Endothelial cell of umbilical vein (primary cell): ENCODE measurements around the gene RIPK4. TPM values are rescaled to one million over a fixed set of nuclear protein-coding genes. Genes with fewer than 3 reads are reported as not detected.

Experiments
- BruUV-seq: library from RNA; stranded (reverse); fragments of 400-500 nt; replicated peaks from 2 replicates; lab custom pipeline; 2021; lab: Mats Ljungman, UMichigan
- CTCF ChIA-PET: fragments of 300-600, 350-600 bp; sonication (Branson Sonifier 250); formaldehyde crosslinking; loops from one replicate; lab custom pipeline; 2021; ENCODE audit warnings: antibody characterized with exemption, inconsistent platforms; lab: Charles Lee
- POLR2A ChIA-PET: fragments of 300-600, 350-600 bp; sonication (Branson Sonifier 250); formaldehyde crosslinking; loops from one replicate; lab custom pipeline; 2021; ENCODE audit warnings: antibody characterized with exemption, inconsistent platforms; lab: Charles Lee
- DNase-seq: peaks from one replicate; pipeline ENCODE4 v3.0.0-alpha.2; 2011; ENCODE audit warnings: low read depth, low spot score
- FAIRE-seq: peaks from 2 replicates; lab custom pipeline; 2011; peaks lifted over from hg19 to GRCh38; lab: Jason Lieb, UNC
- H2AFZ ChIP-seq: 2 replicates; pipeline ENCODE4 v1.6.0; 2012; ENCODE audit warnings: low read depth, low read length, control low read depth, inconsistent platforms
- H3K27ac ChIP-seq: 2 replicates; pipeline ENCODE4 v1.5.1; 2011; ENCODE audit warnings: low read depth, mild to moderate bottlenecking, control low read depth, low read length, moderate library complexity; ENCODE audit not compliant: insufficient read depth
- H3K27me3 ChIP-seq, 2 experiments: 2 replicates each; pipeline versions ENCODE4 v1.6.0 to v1.6.1; 2011; ENCODE audit warnings: low read length in 2 of 2, mixed read lengths in 1 of 2; ENCODE audit not compliant: control insufficient read depth in 2 of 2, insufficient read depth in 2 of 2
- H3K36me3 ChIP-seq, 2 experiments: 2 replicates in 1 of 2; 3 replicates in 1 of 2; pipeline ENCODE4 v1.5.1; 2011; ENCODE audit warnings: low read length in 2 of 2, mild to moderate bottlenecking in 1 of 2, moderate library complexity in 1 of 2; ENCODE audit not compliant: control insufficient read depth in 2 of 2, insufficient read depth in 2 of 2; ENCODE audit errors: extremely low read depth in 1 of 2
- H3K4me1 ChIP-seq: 3 replicates; pipeline ENCODE4 v1.5.1; 2011; ENCODE audit warnings: mild to moderate bottlenecking, low read length; ENCODE audit not compliant: control insufficient read depth, insufficient read depth; ENCODE audit errors: extremely low read depth
- H3K4me2 ChIP-seq: 2 replicates; pipeline ENCODE4 v1.6.1; 2011; ENCODE audit warnings: low read length, control low read depth, mixed read lengths; ENCODE audit not compliant: insufficient read depth
- H3K4me3 ChIP-seq, 3 experiments: fragments of 200-600 bp in 1 of 3; sonication (generic), shearing (Covaris generic) in 1 of 3; replicated peaks in 1 of 3; 2 replicates each; pipeline ENCODE4 v1.5.1; 2011 to 2016; ENCODE audit warnings: control low read depth in 3 of 3, low read length in 3 of 3, mild to moderate bottlenecking in 2 of 3, inconsistent platforms in 1 of 3, low read depth in 1 of 3, moderate library complexity in 1 of 3; ENCODE audit not compliant: insufficient read depth in 1 of 3
- H3K79me2 ChIP-seq: 2 replicates; pipeline ENCODE4 v1.6.0; 2012; ENCODE audit warnings: low read length, inconsistent platforms; ENCODE audit not compliant: control insufficient read depth, insufficient read depth
- H3K9ac ChIP-seq: replicated peaks from 2 replicates; pipeline ENCODE3; 2011; ENCODE audit warnings: low read length, control low read depth; ENCODE audit not compliant: insufficient read depth; ENCODE audit errors: extremely low read depth
- H3K9me1 ChIP-seq: replicated peaks from 3 replicates; pipeline ENCODE4 v1.6.0; 2011; ENCODE audit warnings: mild to moderate bottlenecking, low read length; ENCODE audit not compliant: control insufficient read depth, insufficient read depth; ENCODE audit errors: extremely low read depth
- H3K9me3 ChIP-seq: replicated peaks from 2 replicates; pipeline ENCODE4 v1.5.1; 2012; ENCODE audit warnings: low read length, inconsistent platforms; ENCODE audit not compliant: control insufficient read depth, insufficient read depth
- H4K20me1 ChIP-seq: replicated peaks from 2 replicates; pipeline ENCODE3; 2011; ENCODE audit warnings: mild to moderate bottlenecking, low read length; ENCODE audit not compliant: control insufficient read depth, insufficient read depth; ENCODE audit errors: extremely low read depth
- CTCF ChIP-seq, 2 donors: IDR thresholded peaks; 1 replicate in 1 of 2; 2 replicates in 1 of 2; pipeline ENCODE4 v1.5.1; 2011; ENCODE audit warnings: low read length in 2 of 2, mild to moderate bottlenecking in 2 of 2, moderate library complexity in 2 of 2, control low read depth in 1 of 2, inconsistent platforms in 1 of 2, low read depth in 1 of 2; ENCODE audit not compliant: insufficient read depth in 1 of 2; ENCODE audit errors: extremely low read depth in 1 of 2
- EZH2 ChIP-seq: IDR thresholded peaks from 2 replicates; pipeline ENCODE4 v1.6.1; 2012; ENCODE audit warnings: borderline replicate concordance, low read depth, mild to moderate bottlenecking, moderate library complexity, low read length, inconsistent platforms; ENCODE audit not compliant: severe bottlenecking
- FOS ChIP-seq: IDR thresholded peaks from 2 replicates; pipeline ENCODE4 v1.6.1; 2011; ENCODE audit warnings: mild to moderate bottlenecking, low read length, moderate library complexity, borderline replicate concordance; ENCODE audit not compliant: insufficient read depth
- GATA2 ChIP-seq: IDR thresholded peaks from 2 replicates; pipeline ENCODE4 v1.7.0; 2011; ENCODE audit warnings: low read depth, mild to moderate bottlenecking, moderate library complexity, mixed read lengths, low read length; ENCODE audit not compliant: insufficient read length, insufficient read depth
- JUN ChIP-seq: IDR thresholded peaks from 2 replicates; pipeline ENCODE4 v1.6.1; 2011; ENCODE audit warnings: borderline replicate concordance, low read depth; ENCODE audit not compliant: insufficient read length, insufficient read depth
- MYC ChIP-seq: IDR thresholded peaks from one replicate; pipeline ENCODE4 v1.6.1; 2011; ENCODE audit warnings: mild to moderate bottlenecking, low read depth, low read length
- POLR2A ChIP-seq: IDR thresholded peaks from 2 replicates; pipeline ENCODE4 v1.6.1; 2012; ENCODE audit warnings: low read depth, mild to moderate bottlenecking, control low read depth, low read length
- POLR2AphosphoS5 ChIP-seq: IDR thresholded peaks from 2 replicates; pipeline ENCODE4 v1.6.1; 2012; ENCODE audit warnings: low read depth, mild to moderate bottlenecking, control low read depth, low read length, moderate library complexity; ENCODE audit not compliant: insufficient read depth
- dilution Hi-C: fragments of 300-500 bp; cut with MboI; formaldehyde crosslinking; loops from one replicate; pipeline ENCODE4 v1.15.0; 2019; ENCODE audit warnings: low sequenced_read_pairs; ENCODE audit not compliant: extremely low pct_ligation_motif_present
- intact Hi-C: fragments of 100-400 bp; cut with micrococcal nuclease; formaldehyde crosslinking; loops from one replicate; pipeline ENCODE4 v1.10.0; 2022
- polyA plus RNA-seq, 4 experiments: library from polyadenylated mRNA; depleted of rRNA in 3 of 4; stranded (reverse) in 3 of 4; unstranded in 1 of 4; fragments of >200 nt; gene quantifications; 2 replicates each; pipeline versions ENCODE4 v1.2.1 to v1.2.3, GENCODE V29; 2011 to 2012; ENCODE audit warnings: missing spikeins in 1 of 4
- total RNA-seq: library from RNA; stranded (reverse); gene quantifications from 2 replicates; pipeline ENCODE4 v1.2.3, GENCODE V29; 2021
- TF ChIP-seq, protein P1 (sequence below): IDR thresholded peaks from 2 replicates; pipeline ENCODE4 v1.6.1; 2011; ENCODE audit not compliant: insufficient read depth, insufficient read length

The RIPK4 gene
- total and polyA plus RNA-seq, 2 donors (not counting 3 experiments of a cell fraction or from before 2014, with no cell fraction given): not detected

GRCh38 chr21:41712730-41713129 lies 54.1 kb downstream of the RIPK4 start:
- no peak for FAIRE-seq
- TF ChIP-seq, protein P1, sequence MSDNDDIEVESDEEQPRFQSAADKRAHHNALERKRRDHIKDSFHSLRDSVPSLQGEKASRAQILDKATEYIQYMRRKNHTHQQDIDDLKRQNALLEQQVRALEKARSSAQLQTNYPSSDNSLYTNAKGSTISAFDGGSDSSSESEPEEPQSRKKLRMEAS: no peak
- no peak for TF ChIP-seq POLR2AphosphoS5
- no peak for TF ChIP-seq JUN
- no peak for TF ChIP-seq MYC
- TF ChIP-seq GATA2: no peak
- TF ChIP-seq EZH2: no peak
- TF ChIP-seq CTCF (IDR thresholded peaks at IDR 0.05; ENCODE audit: extremely low read depth in 1 of 2, insufficient read depth in 1 of 2, low read depth in 1 of 2, low read length in 2 of 2): no peak
- TF ChIP-seq POLR2A: no peak
- TF ChIP-seq FOS: no peak
- H3K9me1 ChIP-seq: no peaks in the 10 kb centered on the region
- peaks cover 13 to 15% of the 10 kb centered on the region in 2 experiments for H3K27me3 ChIP-seq
- no peaks in the 10 kb centered on the region for H3K4me1 ChIP-seq
- intact Hi-C loops (no loop called here), dilution Hi-C loops (no loop called here)
- no peak overlapping the region for H3K4me3 ChIP-seq
- no peaks in the 10 kb centered on the region for H4K20me1 ChIP-seq
- no peak for DNase-seq
- POLR2A ChIA-PET: no interaction called here
- H3K4me2 ChIP-seq: no peak overlapping the region
- H3K9ac ChIP-seq: no peak overlapping the region
- H3K36me3 ChIP-seq: no peaks in the 10 kb centered on the region
- no peak overlapping the region for H3K27ac ChIP-seq
- BruUV-seq: no TSS peak
- no peaks in the 10 kb centered on the region for H3K9me3 ChIP-seq
- no peak overlapping the region for H2AFZ ChIP-seq
- H3K79me2 ChIP-seq: no peaks in the 10 kb centered on the region
- CTCF ChIA-PET: no interaction called here
